OCI-LY1 (cell line): ENCODE data around the gene HDDC3.

ENCODE experiments used
- H2AFZ ChIP-seq: fragments of 200-600 bp; sonication (generic), shearing (Covaris generic); 2 replicates; pipeline ENCODE4 v1.6.0; 2014; ENCODE audit warnings: antibody characterized with exemption, mild to moderate bottlenecking, low read length
- H3F3A ChIP-seq: fragments of 200-600 bp; sonication (generic), shearing (Covaris generic); 2 replicates; pipeline ENCODE4 v1.6.0; 2014; ENCODE audit warnings: mild to moderate bottlenecking, antibody characterized with exemption, low read length, moderate library complexity; ENCODE audit not compliant: insufficient read depth
- H3K27ac ChIP-seq: fragments of 200-600 bp; sonication (generic); 2 replicates; pipeline ENCODE4 v1.5.1; 2014; ENCODE audit warnings: low read length, mixed run types, mild to moderate bottlenecking, low read depth; ENCODE audit not compliant: poor library complexity, severe bottlenecking
- H3K27me3 ChIP-seq: fragments of 200-600 bp; sonication (generic); 2 replicates; pipeline ENCODE4 v1.6.0; 2014; ENCODE audit warnings: antibody characterized with exemption, mild to moderate bottlenecking, low read length, moderate library complexity; ENCODE audit not compliant: insufficient read depth
- H3K36me3 ChIP-seq: fragments of 200-600 bp; sonication (generic); 2 replicates; pipeline ENCODE4 v1.6.1; 2014; ENCODE audit warnings: mild to moderate bottlenecking, antibody characterized with exemption, low read length, moderate library complexity, mixed read lengths; ENCODE audit not compliant: insufficient read depth
- H3K4me1 ChIP-seq: fragments of 200-600 bp; sonication (generic); 2 replicates; pipeline ENCODE4 v1.5.1; 2014; ENCODE audit warnings: mild to moderate bottlenecking, low read length, moderate library complexity; ENCODE audit not compliant: insufficient read depth, severe bottlenecking
- H3K4me2 ChIP-seq: fragments of 200-600 bp; sonication (generic), shearing (Covaris generic); 2 replicates; pipeline ENCODE4 v1.6.1; 2014; ENCODE audit warnings: low read length
- H3K4me3 ChIP-seq: fragments of 200-600 bp; sonication (generic); 2 replicates; pipeline ENCODE4 v1.5.1; 2014; ENCODE audit warnings: low read length, low read depth, mild to moderate bottlenecking, mixed read lengths; ENCODE audit not compliant: poor library complexity, severe bottlenecking
- H3K79me2 ChIP-seq: fragments of 200-600 bp; shearing (Covaris generic); 2 replicates; pipeline ENCODE4 v1.6.1; 2016; ENCODE audit warnings: mixed run types, low read length, mixed read lengths; ENCODE audit not compliant: insufficient read depth
- H3K9ac ChIP-seq: fragments of 200-600 bp; sonication (generic), shearing (Covaris generic); 2 replicates; pipeline ENCODE4 v1.6.1; 2014; ENCODE audit warnings: mild to moderate bottlenecking, low read length, mixed read lengths
- H3K9me2 ChIP-seq: fragments of 200-600 bp; sonication (generic), shearing (Covaris generic); 2 replicates; pipeline ENCODE4 v1.6.1; 2014; ENCODE audit warnings: low read depth, mild to moderate bottlenecking, low read length, mixed read lengths
- H3K9me3 ChIP-seq: fragments of 200-600 bp; shearing (Covaris generic); 2 replicates; pipeline ENCODE4 v1.6.1; 2014; ENCODE audit warnings: low read length, mixed read lengths
- H4K20me1 ChIP-seq: fragments of 200-600 bp; sonication (generic), shearing (Covaris generic); 2 replicates; pipeline ENCODE4 v1.6.0; 2016; ENCODE audit warnings: mild to moderate bottlenecking, low read length; ENCODE audit not compliant: insufficient read depth
- CTCF ChIP-seq: fragments of 200-600 bp; sonication (generic), shearing (Covaris generic); IDR thresholded peaks from 2 replicates; pipeline ENCODE4 v1.5.1; 2017; ENCODE audit warnings: mild to moderate bottlenecking, antibody characterized with exemption, low read length, moderate library complexity, mixed read lengths
- EZH2 ChIP-seq: fragments of 200-600 bp; sonication (generic), shearing (Covaris generic); IDR thresholded peaks from 2 replicates; pipeline ENCODE4 v1.8.0; 2017; ENCODE audit warnings: borderline replicate concordance, mixed run types, mild to moderate bottlenecking, antibody characterized with exemption, low read length, moderate library complexity, mixed read lengths

The HDDC3 gene

DNA sequence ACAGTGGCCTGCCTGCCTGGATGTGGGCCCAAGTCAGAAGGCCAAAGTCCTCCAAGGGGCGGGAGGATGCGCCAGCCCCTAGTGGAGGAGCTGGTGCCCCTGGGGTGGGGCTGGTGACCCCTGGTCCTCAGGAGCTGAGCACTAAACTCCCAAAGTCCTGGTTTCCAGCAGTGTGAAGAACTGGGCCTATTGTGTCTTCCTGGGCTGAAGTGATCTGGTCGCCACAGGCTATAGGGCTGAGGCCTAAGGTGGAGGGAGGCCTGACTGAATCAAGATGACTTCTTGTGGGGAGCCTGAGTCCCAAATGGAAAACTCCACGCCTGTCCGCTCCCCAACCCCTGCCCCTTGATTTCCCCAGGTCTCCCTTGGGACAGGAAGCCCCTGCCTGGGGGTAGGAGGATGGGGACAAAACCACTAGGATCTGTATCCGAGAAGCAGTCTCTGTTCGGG lies 48.8 kb downstream of the HDDC3 start:
- Histone ChIP-seq H3K79me2 (no peaks in the 10 kb centered on the region), H3K4me1 (no peaks in the 10 kb centered on the region), H3K9ac (no peak overlapping the region), H3F3A (no peaks in the 10 kb centered on the region), H3K36me3 (no peaks in the 10 kb centered on the region), H2AFZ (no peak overlapping the region), H3K4me3 (no peak overlapping the region), H3K9me2 (no peaks in the 10 kb centered on the region), H3K9me3 (no peaks in the 10 kb centered on the region), H3K27me3 (no peaks in the 10 kb centered on the region; the same call in 1 of the 2 replicates), H3K27ac (no peak overlapping the region), H3K4me2 (no peak overlapping the region; the same call in 1 of the 2 replicates), H4K20me1 (no peaks in the 10 kb centered on the region)
- TF ChIP-seq EZH2 (no peak), CTCF (no peak)

DNA sequence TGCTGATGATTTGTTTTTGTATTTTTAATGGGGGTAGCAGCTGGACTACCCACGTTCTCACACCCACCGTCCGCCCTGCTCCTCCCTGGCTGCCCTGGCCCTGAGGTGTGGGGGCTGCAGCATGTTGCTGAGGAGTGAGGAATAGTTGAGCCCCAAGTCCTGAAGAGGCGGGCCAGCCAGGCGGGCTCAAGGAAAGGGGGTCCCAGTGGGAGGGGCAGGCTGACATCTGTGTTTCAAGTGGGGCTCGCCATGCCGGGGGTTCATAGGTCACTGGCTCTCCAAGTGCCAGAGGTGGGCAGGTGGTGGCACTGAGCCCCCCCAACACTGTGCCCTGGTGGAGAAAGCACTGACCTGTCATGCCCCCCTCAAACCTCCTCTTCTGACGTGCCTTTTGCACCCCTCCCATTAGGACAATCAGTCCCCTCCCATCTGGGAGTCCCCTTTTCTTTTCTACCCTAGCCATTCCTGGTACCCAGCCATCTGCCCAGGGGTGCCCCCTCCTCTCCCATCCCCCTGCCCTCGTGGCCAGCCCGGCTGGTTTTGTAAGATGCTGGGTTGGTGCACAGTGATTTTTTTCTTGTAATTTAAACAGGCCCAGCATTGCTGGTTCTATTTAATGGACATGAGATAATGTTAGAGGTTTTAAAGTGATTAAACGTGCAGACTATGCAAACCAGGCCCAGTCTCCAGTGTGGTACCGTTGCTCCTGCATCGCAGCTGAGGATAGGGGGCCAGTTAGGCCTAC lies 49.4 kb downstream of the HDDC3 start:
- no peak for TF ChIP-seq CTCF
- TF ChIP-seq EZH2 = no peak
- H2AFZ ChIP-seq = no peak overlapping the region
- H3K4me1 ChIP-seq = no peaks in the 10 kb centered on the region
- no peaks in the 10 kb centered on the region for H3K79me2 ChIP-seq
- no peaks in the 10 kb centered on the region; the same call in 1 of the 2 replicates for H3K27me3 ChIP-seq
- H3K27ac ChIP-seq = no peak overlapping the region
- H3K4me3 ChIP-seq = no peak overlapping the region
- no peaks in the 10 kb centered on the region for H3K9me3 ChIP-seq
- no peak overlapping the region for H3K9ac ChIP-seq
- H3K36me3 ChIP-seq = no peaks in the 10 kb centered on the region
- H3F3A ChIP-seq = no peaks in the 10 kb centered on the region
- H4K20me1 ChIP-seq = no peaks in the 10 kb centered on the region
- no peak overlapping the region for H3K4me2 ChIP-seq
- no peaks in the 10 kb centered on the region for H3K9me2 ChIP-seq

DNA sequence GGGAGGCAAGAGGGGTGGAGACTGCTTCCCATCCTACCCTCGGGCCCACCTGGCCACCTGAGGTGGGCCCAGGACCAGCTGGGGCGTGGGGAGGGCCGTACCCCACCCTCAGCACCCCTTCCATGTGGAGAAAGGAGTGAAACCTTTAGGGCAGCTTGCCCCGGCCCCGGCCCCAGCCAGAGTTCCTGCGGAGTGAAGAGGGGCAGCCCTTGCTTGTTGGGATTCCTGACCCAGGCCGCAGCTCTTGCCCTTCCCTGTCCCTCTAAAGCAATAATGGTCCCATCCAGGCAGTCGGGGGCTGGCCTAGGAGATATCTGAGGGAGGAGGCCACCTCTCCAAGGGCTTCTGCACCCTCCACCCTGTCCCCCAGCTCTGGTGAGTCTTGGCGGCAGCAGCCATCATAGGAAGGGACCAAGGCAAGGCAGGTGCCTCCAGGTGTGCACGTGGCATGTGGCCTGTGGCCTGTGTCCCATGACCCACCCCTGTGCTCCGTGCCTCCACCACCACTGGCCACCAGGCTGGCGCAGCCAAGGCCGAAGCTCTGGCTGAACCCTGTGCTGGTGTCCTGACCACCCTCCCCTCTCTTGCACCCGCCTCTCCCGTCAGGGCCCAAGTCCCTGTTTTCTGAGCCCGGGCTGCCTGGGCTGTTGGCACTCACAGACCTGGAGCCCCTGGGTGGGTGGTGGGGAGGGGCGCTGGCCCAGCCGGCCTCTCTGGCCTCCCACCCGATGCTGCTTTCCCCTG lies 50.2 kb downstream of the HDDC3 start:
- Histone ChIP-seq H3F3A (no peaks in the 10 kb centered on the region), H3K9ac (no peak overlapping the region), H3K79me2 (no peaks in the 10 kb centered on the region), H3K4me1 (no peaks in the 10 kb centered on the region), H3K27ac (no peak overlapping the region), H2AFZ (no peak overlapping the region), H3K27me3 (no peaks in the 10 kb centered on the region; the same call in 1 of the 2 replicates), H3K9me2 (no peaks in the 10 kb centered on the region), H3K9me3 (no peaks in the 10 kb centered on the region), H3K4me2 (no peak overlapping the region), H3K36me3 (no peaks in the 10 kb centered on the region), H4K20me1 (no peaks in the 10 kb centered on the region), H3K4me3 (no peak overlapping the region)
- TF ChIP-seq EZH2 = no peak
- TF ChIP-seq CTCF = no peak
